Limb (tissue), 2 donors: ENCODE results near the gene DPH2.

Experiments
- DNase-seq, 2 donors: peaks; one replicate each; pipeline ENCODE4 v3.0.0-alpha.2; 2016; ENCODE audit errors: extremely low spot score in 2 of 2

The DPH2 gene

GRCh38 chr1:43982241-43982640 lies 12.4 kb downstream of the DPH2 start:
- DNase-seq = no peak

- no peak for DNase-seq
Measured at GRCh38 chr1:43982808-43983207, 13.0 kb downstream of the DPH2 start.

- no peak for DNase-seq
Measured at GRCh38 chr1:43983253-43983899, 13.6 kb downstream of the DPH2 start.

- DNase-seq = no peak
Measured at GRCh38 chr1:43984855-43985254, 15.0 kb downstream of the DPH2 start.

- DNase-seq = no peak
Measured at GRCh38 chr1:43985984-43986595, 16.3 kb downstream of the DPH2 start.

GRCh38 chr1:43986712-43987111 lies 16.9 kb downstream of the DPH2 start:
- DNase-seq = no peak

- no peak for DNase-seq
Measured at GRCh38 chr1:43987159-43987902, 17.5 kb downstream of the DPH2 start.

GRCh38 chr1:43990271-43991199 lies 20.7 kb downstream of the DPH2 start:
- DNase-seq = no peak

GRCh38 chr1:43991200-43991475 lies 21.3 kb downstream of the DPH2 start:
- no peak for DNase-seq

GRCh38 chr1:43991476-43992231 lies 21.8 kb downstream of the DPH2 start, which contains the start of gene CCDC24:
TSS of gene CCDC24 (plus strand) at chr1:43991599. CDS start at chr1:43991879, 280 bp downstream.
- DNase-seq = peak; percentile 55 to 84

GRCh38 chr1:43992232-43992995 lies 22.6 kb downstream of the DPH2 start:
- no peak for DNase-seq

GRCh38 chr1:43993206-43993914 lies 23.6 kb downstream of the DPH2 start:
- DNase-seq = no peak

- no peak for DNase-seq
Measured at GRCh38 chr1:43994071-43994470, 24.3 kb downstream of the DPH2 start.

GRCh38 chr1:43994794-43995790 lies 25.3 kb downstream of the DPH2 start:
- no peak for DNase-seq

- no peak for DNase-seq
Measured at GRCh38 chr1:43995984-43996732, 26.3 kb downstream of the DPH2 start.

GRCh38 chr1:43996733-43997115 lies 26.9 kb downstream of the DPH2 start:
- DNase-seq = no peak

- no peak for DNase-seq
Measured at GRCh38 chr1:43997295-43997999, 27.6 kb downstream of the DPH2 start.
